ENCODE measurements around the gene PILRA.

DNA sequence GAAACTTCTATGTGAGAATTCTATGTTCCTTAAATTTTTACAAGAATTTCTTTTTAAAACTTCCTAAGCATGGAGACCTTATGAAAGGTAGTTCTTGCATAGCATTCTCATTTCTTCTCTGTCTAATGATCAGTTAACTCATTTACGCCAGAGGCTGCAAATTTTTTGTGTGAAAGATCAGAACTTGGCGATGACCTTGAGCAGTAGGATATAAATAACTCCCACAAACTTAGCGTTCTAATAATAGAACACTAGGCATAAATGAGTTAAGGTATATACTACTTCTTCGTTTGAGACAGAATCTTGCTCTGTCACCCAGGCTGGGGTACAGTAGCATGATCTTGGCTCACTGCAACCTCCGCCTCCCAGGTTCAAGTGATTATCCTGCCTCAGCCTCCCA is 13.7 kb downstream of the PILRA start:
- TF ChIP-seq EZH2 (IDR thresholded peaks at IDR 0.05; ENCODE audit: insufficient read depth, poor library complexity, severe bottlenecking) (no peak), EZH2phosphoT487 (IDR thresholded peaks at IDR 0.05; ENCODE audit: insufficient read depth, low read depth) (no peak)
